ENCODE measurements around the gene FUT6.
"Not testable (repeated sequence)": the region's sequence is repeated elsewhere in the genome, so short reads cannot be mapped to it uniquely, and the experiment has no call there.

GRCh38 chr19:5854121-5854520 lies 14.6 kb upstream of the FUT6 start:
- not testable (repeated sequence) for TF ChIP-seq POLR2A, CTCF (IDR thresholded peaks at IDR 0.05)
